Endothelial cell of umbilical vein (primary cell): ENCODE results near the gene DVL3. TPM values are rescaled to one million over a fixed set of nuclear protein-coding genes. Genes with fewer than 3 reads are reported as not detected.

Source experiments
- BruUV-seq: library from RNA; stranded (reverse); fragments of 400-500 nt; replicated peaks from 2 replicates; lab custom pipeline; 2021; lab: Mats Ljungman, UMichigan
- CTCF ChIA-PET: fragments of 300-600, 350-600 bp; sonication (Branson Sonifier 250); formaldehyde crosslinking; loops from one replicate; lab custom pipeline; 2021; ENCODE audit warnings: antibody characterized with exemption, inconsistent platforms; lab: Charles Lee
- POLR2A ChIA-PET: fragments of 300-600, 350-600 bp; sonication (Branson Sonifier 250); formaldehyde crosslinking; loops from one replicate; lab custom pipeline; 2021; ENCODE audit warnings: antibody characterized with exemption, inconsistent platforms; lab: Charles Lee
- DNase-seq: peaks from one replicate; pipeline ENCODE4 v3.0.0-alpha.2; 2011; ENCODE audit warnings: low read depth, low spot score
- FAIRE-seq: peaks from 2 replicates; lab custom pipeline; 2011; peaks lifted over from hg19 to GRCh38; lab: Jason Lieb, UNC
- H2AFZ ChIP-seq: 2 replicates; pipeline ENCODE4 v1.6.0; 2012; ENCODE audit warnings: low read depth, low read length, control low read depth, inconsistent platforms
- H3K27ac ChIP-seq: 2 replicates; pipeline ENCODE4 v1.5.1; 2011; ENCODE audit warnings: low read depth, mild to moderate bottlenecking, control low read depth, low read length, moderate library complexity; ENCODE audit not compliant: insufficient read depth
- H3K27me3 ChIP-seq, 2 experiments: 2 replicates each; pipeline versions ENCODE4 v1.6.0 to v1.6.1; 2011; ENCODE audit warnings: low read length in 2 of 2, mixed read lengths in 1 of 2; ENCODE audit not compliant: control insufficient read depth in 2 of 2, insufficient read depth in 2 of 2
- H3K36me3 ChIP-seq, 2 experiments: 2 replicates in 1 of 2; 3 replicates in 1 of 2; pipeline ENCODE4 v1.5.1; 2011; ENCODE audit warnings: low read length in 2 of 2, mild to moderate bottlenecking in 1 of 2, moderate library complexity in 1 of 2; ENCODE audit not compliant: control insufficient read depth in 2 of 2, insufficient read depth in 2 of 2; ENCODE audit errors: extremely low read depth in 1 of 2
- H3K4me1 ChIP-seq: 3 replicates; pipeline ENCODE4 v1.5.1; 2011; ENCODE audit warnings: mild to moderate bottlenecking, low read length; ENCODE audit not compliant: control insufficient read depth, insufficient read depth; ENCODE audit errors: extremely low read depth
- H3K4me2 ChIP-seq: 2 replicates; pipeline ENCODE4 v1.6.1; 2011; ENCODE audit warnings: low read length, control low read depth, mixed read lengths; ENCODE audit not compliant: insufficient read depth
- H3K4me3 ChIP-seq, 3 experiments: fragments of 200-600 bp in 1 of 3; sonication (generic), shearing (Covaris generic) in 1 of 3; replicated peaks in 1 of 3; 2 replicates each; pipeline ENCODE4 v1.5.1; 2011 to 2016; ENCODE audit warnings: control low read depth in 3 of 3, low read length in 3 of 3, mild to moderate bottlenecking in 2 of 3, inconsistent platforms in 1 of 3, low read depth in 1 of 3, moderate library complexity in 1 of 3; ENCODE audit not compliant: insufficient read depth in 1 of 3
- H3K79me2 ChIP-seq: 2 replicates; pipeline ENCODE4 v1.6.0; 2012; ENCODE audit warnings: low read length, inconsistent platforms; ENCODE audit not compliant: control insufficient read depth, insufficient read depth
- H3K9ac ChIP-seq: replicated peaks from 2 replicates; pipeline ENCODE3; 2011; ENCODE audit warnings: low read length, control low read depth; ENCODE audit not compliant: insufficient read depth; ENCODE audit errors: extremely low read depth
- H3K9me1 ChIP-seq: replicated peaks from 3 replicates; pipeline ENCODE4 v1.6.0; 2011; ENCODE audit warnings: mild to moderate bottlenecking, low read length; ENCODE audit not compliant: control insufficient read depth, insufficient read depth; ENCODE audit errors: extremely low read depth
- H3K9me3 ChIP-seq: replicated peaks from 2 replicates; pipeline ENCODE4 v1.5.1; 2012; ENCODE audit warnings: low read length, inconsistent platforms; ENCODE audit not compliant: control insufficient read depth, insufficient read depth
- H4K20me1 ChIP-seq: replicated peaks from 2 replicates; pipeline ENCODE3; 2011; ENCODE audit warnings: mild to moderate bottlenecking, low read length; ENCODE audit not compliant: control insufficient read depth, insufficient read depth; ENCODE audit errors: extremely low read depth
- CTCF ChIP-seq, 2 donors: IDR thresholded peaks; 1 replicate in 1 of 2; 2 replicates in 1 of 2; pipeline ENCODE4 v1.5.1; 2011; ENCODE audit warnings: low read length in 2 of 2, mild to moderate bottlenecking in 2 of 2, moderate library complexity in 2 of 2, control low read depth in 1 of 2, inconsistent platforms in 1 of 2, low read depth in 1 of 2; ENCODE audit not compliant: insufficient read depth in 1 of 2; ENCODE audit errors: extremely low read depth in 1 of 2
- EZH2 ChIP-seq: IDR thresholded peaks from 2 replicates; pipeline ENCODE4 v1.6.1; 2012; ENCODE audit warnings: borderline replicate concordance, low read depth, mild to moderate bottlenecking, moderate library complexity, low read length, inconsistent platforms; ENCODE audit not compliant: severe bottlenecking
- FOS ChIP-seq: IDR thresholded peaks from 2 replicates; pipeline ENCODE4 v1.6.1; 2011; ENCODE audit warnings: mild to moderate bottlenecking, low read length, moderate library complexity, borderline replicate concordance; ENCODE audit not compliant: insufficient read depth
- GATA2 ChIP-seq: IDR thresholded peaks from 2 replicates; pipeline ENCODE4 v1.7.0; 2011; ENCODE audit warnings: low read depth, mild to moderate bottlenecking, moderate library complexity, mixed read lengths, low read length; ENCODE audit not compliant: insufficient read length, insufficient read depth
- JUN ChIP-seq: IDR thresholded peaks from 2 replicates; pipeline ENCODE4 v1.6.1; 2011; ENCODE audit warnings: borderline replicate concordance, low read depth; ENCODE audit not compliant: insufficient read length, insufficient read depth
- MYC ChIP-seq: IDR thresholded peaks from one replicate; pipeline ENCODE4 v1.6.1; 2011; ENCODE audit warnings: mild to moderate bottlenecking, low read depth, low read length
- POLR2A ChIP-seq: IDR thresholded peaks from 2 replicates; pipeline ENCODE4 v1.6.1; 2012; ENCODE audit warnings: low read depth, mild to moderate bottlenecking, control low read depth, low read length
- POLR2AphosphoS5 ChIP-seq: IDR thresholded peaks from 2 replicates; pipeline ENCODE4 v1.6.1; 2012; ENCODE audit warnings: low read depth, mild to moderate bottlenecking, control low read depth, low read length, moderate library complexity; ENCODE audit not compliant: insufficient read depth
- dilution Hi-C: fragments of 300-500 bp; cut with MboI; formaldehyde crosslinking; loops from one replicate; pipeline ENCODE4 v1.15.0; 2019; ENCODE audit warnings: low sequenced_read_pairs; ENCODE audit not compliant: extremely low pct_ligation_motif_present
- intact Hi-C: fragments of 100-400 bp; cut with micrococcal nuclease; formaldehyde crosslinking; loops from one replicate; pipeline ENCODE4 v1.10.0; 2022
- polyA plus RNA-seq, 4 experiments: library from polyadenylated mRNA; depleted of rRNA in 3 of 4; stranded (reverse) in 3 of 4; unstranded in 1 of 4; fragments of >200 nt; gene quantifications; 2 replicates each; pipeline versions ENCODE4 v1.2.1 to v1.2.3, GENCODE V29; 2011 to 2012; ENCODE audit warnings: missing spikeins in 1 of 4
- total RNA-seq: library from RNA; stranded (reverse); gene quantifications from 2 replicates; pipeline ENCODE4 v1.2.3, GENCODE V29; 2021
- TF ChIP-seq, protein P1 (sequence below): IDR thresholded peaks from 2 replicates; pipeline ENCODE4 v1.6.1; 2011; ENCODE audit not compliant: insufficient read depth, insufficient read length

DVL3 gene
- total and polyA plus RNA-seq, 2 donors (not counting 3 experiments of a cell fraction or from before 2014, with no cell fraction given) = 43.8 to 59.0 TPM

DNA sequence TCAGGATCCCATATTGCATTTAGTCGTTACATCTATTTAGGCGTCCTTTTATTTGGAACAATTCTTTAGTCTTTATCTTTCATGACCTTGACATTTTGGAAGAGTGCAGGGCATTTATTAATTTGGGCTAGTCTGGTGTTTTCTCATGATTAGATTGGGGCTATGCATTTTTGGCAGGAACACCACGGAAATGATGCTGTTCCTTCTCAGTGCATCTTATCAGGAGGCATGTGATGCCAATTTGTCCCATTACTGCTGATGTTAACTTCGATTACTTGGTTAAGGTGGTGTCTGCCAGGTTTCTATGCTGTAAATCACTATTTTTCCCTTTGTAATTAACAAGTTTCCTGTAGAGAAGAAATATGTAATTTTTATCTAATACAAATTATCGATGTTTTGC, 56.1 kb downstream of the DVL3 start:
- ChIA-PET CTCF (interaction anchor here (1.7 to 3.6 kb wide), 2 partner anchors 8 to 16 kb away, joined by 5 to 24 read pairs; no protein-coding TSS in a partner anchor), POLR2A (no interaction called here)
- H3K4me2 ChIP-seq = no peak overlapping the region
- H3K9me1 ChIP-seq = no peaks in the 10 kb centered on the region
- dilution Hi-C loops = no loop called here
- no peaks in the 10 kb centered on the region for H3K79me2 ChIP-seq
- TF ChIP-seq, protein P1, sequence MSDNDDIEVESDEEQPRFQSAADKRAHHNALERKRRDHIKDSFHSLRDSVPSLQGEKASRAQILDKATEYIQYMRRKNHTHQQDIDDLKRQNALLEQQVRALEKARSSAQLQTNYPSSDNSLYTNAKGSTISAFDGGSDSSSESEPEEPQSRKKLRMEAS = no peak
- TF ChIP-seq FOS (no peak), MYC (no peak), GATA2 (no peak), POLR2AphosphoS5 (no peak), POLR2A (no peak), EZH2 (no peak), CTCF (IDR thresholded peaks at IDR 0.05; ENCODE audit: extremely low read depth in 1 of 2, insufficient read depth in 1 of 2, low read depth in 1 of 2, low read length in 2 of 2) (no peak), JUN (no peak)
- H3K9ac ChIP-seq = no peak overlapping the region
- intact Hi-C loops = no loop called here
- no peak overlapping the region for H2AFZ ChIP-seq
- no peaks in the 10 kb centered on the region for H4K20me1 ChIP-seq
- no peaks in the 10 kb centered on the region for H3K36me3 ChIP-seq
- BruUV-seq = no TSS peak
- H3K9me3 ChIP-seq = no peaks in the 10 kb centered on the region
- peaks cover 2 to 11% of the 10 kb centered on the region in 2 experiments for H3K27me3 ChIP-seq
- DNase-seq (no peak), FAIRE-seq (no peak)
- no peak overlapping the region for H3K27ac ChIP-seq
- H3K4me1 ChIP-seq = peaks cover 8% of the 10 kb centered on the region
- no peak overlapping the region for H3K4me3 ChIP-seq
